GM18861 (cell line): ENCODE data around the gene QPRT.
"Not testable (repeated sequence)": the region's sequence is repeated elsewhere in the genome, so short reads cannot be mapped to it uniquely, and the experiment has no call there.

Experiments used
- ATAC-seq: cut with Tn5 transposase; IDR thresholded peaks from one replicate; pipeline ENCODE4 v1.9.1; 2021; ENCODE audit not compliant: unreplicated experiment

QPRT gene

GRCh38 chr16:29714396-29714795, 35.4 kb downstream of the QPRT start:
- no peak for ATAC-seq

GRCh38 chr16:29714972-29715371, 36.0 kb downstream of the QPRT start:
- ATAC-seq, result no peak

- ATAC-seq, result no peak
These were observed 38.1 kb downstream of the QPRT start for GRCh38 chr16:29717113-29717512.

GRCh38 chr16:29719063-29719462, 40.1 kb downstream of the QPRT start:
- no peak for ATAC-seq

GRCh38 chr16:29720703-29721102, 41.7 kb downstream of the QPRT start:
- no peak for ATAC-seq

- ATAC-seq, result not testable (repeated sequence)
These were observed 42.3 kb downstream of the QPRT start for GRCh38 chr16:29721167-29721879.

DNA sequence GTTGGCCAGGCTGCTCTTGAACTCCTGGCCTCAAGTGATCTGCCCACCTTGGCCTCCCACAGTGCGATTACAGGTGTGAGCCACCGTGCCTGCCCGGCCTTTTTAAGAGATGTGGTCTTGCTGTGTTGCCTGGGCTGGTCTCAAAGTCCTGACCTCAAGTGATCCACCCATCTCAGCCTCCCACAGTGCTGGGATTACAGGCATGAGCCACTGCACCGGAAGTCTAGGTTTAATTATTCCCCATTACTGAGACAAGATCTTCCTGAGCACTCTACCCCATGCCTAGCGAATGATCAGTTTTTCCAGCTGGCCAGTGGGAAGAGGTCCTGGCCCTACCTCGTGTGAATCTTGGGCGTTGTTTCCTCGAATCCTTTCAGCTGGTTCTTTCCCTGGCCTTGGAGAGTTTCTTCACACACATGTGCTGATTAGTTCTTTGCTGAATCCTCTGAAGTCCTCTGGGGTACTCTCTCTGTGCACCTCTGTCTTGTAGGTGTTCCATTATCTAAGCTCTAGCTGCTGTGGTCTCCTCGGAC, 47.9 kb downstream of the QPRT start:
- no peak for ATAC-seq

GRCh38 chr16:29727452-29727851, 48.5 kb downstream of the QPRT start:
- ATAC-seq, result no peak

- no peak for ATAC-seq
These were observed 50.1 kb downstream of the QPRT start for GRCh38 chr16:29729116-29729521.

- peak; percentile 39 for ATAC-seq
These were observed 51.7 kb downstream of the QPRT start for GRCh38 chr16:29730649-29731048.

DNA sequence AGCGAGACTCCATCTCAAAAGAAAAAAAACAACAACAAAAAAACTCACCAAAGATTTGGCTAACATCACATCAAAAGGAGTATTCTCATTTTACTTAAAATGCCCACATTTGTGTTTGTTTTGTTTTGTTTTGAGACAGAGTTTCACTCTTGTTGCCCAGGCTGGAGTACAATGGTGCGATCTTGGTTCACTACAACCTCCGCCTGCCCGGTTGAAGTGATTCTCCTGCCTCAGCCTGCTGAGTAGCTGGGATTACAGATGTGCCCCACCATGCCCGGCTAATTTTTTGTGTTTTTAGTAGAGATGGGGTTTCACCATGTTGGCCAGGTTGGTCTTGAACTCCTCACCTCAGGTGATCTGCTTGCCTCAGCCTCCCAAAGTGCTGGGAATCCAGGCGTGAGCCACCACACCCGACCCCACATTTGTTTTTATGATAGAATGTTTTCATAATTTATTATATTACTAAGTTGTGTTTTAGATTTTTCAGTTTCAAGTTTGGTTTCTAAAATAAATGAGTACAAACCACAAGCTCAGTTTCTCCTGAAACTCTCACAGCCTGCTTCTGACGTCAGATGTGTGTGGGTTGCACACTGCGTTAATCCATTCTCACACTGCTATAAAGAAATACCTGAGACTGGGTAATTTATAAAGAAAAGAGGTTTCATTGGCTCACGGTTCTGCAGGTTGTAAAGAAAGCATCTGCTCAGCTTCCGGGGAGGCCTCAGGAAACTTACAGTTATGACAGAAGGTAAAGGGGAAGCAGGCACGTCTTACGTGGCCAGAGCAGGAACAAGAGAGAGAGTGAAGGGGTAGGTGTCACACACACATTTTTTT, 53.0 kb downstream of the QPRT start:
- peak; percentile 62 for ATAC-seq

DNA sequence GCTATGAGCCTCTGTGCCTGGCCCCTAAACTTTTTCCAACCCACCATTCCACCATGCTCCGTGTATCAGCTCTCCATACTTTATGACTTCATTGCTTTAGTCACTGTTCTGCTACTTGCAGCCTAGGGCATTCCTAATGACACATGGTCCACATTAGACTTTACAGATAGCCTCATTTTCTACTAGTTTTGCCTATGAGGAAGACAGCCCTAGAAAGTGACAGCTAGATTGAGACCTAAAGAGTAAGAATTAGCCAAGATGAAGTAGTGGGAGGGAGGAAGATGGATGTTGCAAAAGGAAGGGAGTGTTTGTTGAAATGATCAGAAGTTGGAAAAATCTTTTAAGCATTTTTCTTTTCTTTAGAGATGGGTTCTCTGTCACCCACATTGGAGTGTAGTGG, 55.8 kb downstream of the QPRT start:
- no peak for ATAC-seq

DNA sequence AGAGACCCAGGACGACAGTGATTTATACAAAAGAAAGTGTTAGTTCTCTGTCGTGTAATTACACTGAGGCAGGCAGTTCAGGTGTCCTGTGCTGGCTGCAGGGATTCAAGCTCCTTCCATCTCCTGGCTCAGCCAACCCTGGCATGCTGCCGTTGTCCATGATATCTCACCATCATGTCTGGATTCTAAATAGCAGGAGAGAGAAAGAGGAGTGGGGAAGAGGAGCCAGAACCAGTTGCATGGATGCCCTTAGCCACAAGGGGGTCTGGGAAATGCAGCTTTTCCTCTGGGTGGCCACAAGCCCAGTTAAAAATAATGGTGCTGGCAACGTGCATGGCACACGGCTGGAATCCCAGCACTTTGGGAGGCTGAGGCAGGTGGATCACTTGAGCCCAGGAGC, 57.1 kb downstream of the QPRT start:
- no peak for ATAC-seq

- no peak for ATAC-seq
These were observed 57.8 kb downstream of the QPRT start for GRCh38 chr16:29736764-29737163.

- no peak for ATAC-seq
These were observed 58.7 kb downstream of the QPRT start for GRCh38 chr16:29737713-29738112.

DNA sequence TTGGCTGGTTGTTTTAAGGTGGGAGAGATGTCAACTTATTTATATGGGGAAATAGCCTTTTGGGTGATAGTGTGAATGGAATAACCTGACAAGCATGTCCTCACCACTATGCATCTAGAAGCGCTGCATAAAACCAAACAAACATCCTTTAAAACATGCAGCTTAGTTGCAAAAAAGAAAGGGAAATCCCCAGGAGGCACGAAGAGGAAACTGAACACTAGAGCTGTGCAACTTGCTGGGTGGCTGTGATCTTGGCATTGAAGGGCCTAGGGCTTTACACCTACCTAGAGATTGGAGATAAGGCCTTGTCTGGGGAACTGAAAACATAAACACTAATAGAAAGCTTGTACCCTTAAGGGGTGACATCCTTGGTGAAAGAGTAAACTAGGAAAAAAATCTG, 59.5 kb downstream of the QPRT start:
- ATAC-seq, result no peak

DNA sequence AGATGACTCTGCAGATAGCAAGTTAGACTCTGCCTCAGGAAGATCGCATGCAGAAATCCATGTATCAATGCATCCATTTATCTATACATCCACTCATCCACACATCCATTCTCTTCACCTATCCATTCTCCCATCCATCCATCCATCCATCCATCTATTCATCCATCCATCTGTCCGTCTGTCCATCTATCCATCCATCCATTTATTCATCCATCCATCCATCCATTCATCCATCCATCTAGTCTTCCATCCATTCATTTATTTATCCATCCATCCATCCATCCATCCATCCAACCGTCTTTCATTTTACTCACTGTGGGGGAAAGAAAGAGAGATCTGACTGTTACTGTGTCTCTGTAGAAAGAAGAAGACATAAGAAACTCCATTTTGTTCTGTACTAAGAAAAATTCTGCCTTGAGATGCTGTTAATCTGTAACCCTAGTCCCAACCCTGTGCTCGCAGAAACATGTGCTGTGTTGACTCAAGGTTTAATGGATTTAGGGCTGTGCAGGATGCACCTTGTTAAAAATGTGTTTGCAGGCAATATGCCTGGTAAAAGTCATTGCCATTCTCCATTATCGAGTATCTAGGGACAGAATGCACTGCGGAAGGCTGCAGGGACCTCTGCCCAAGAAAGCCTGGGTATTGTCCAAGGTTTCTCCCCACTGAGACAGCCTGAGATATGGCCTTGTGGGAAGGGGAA, 61.1 kb downstream of the QPRT start:
- ATAC-seq, result not testable (repeated sequence)

- not testable (repeated sequence) for ATAC-seq
These were observed 61.6 kb downstream of the QPRT start for GRCh38 chr16:29740630-29741015.

DNA sequence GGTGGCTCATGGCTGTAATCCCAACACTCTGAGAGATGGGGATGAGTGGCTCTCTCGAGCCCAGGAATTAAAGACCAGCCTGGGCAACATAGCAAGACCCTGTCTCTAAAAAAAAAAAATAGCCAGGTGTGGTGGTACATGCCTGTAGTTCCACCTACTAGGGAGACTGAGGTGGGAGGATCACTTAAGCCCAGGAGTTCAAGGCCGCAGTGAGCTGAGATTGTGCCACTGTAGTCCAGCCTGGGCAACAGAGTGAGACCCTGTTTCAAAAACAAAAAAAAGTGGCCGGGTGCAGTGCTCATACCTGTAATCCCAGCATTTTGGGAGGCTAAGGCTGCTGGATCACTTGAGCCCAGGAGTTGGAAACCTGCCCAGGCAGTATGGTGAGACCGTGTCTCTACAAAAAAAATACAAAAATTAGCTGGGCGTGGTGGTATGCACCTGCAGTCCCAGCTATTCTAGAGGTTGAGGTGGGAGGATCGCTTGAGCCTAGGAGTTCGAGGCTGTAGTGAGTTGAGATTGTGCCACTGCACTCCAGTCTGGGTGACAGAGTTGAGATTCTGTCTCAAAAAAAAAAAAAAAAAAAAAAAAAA, 63.8 kb downstream of the QPRT start:
- ATAC-seq, result no peak

GRCh38 chr16:29743475-29743826, 64.5 kb downstream of the QPRT start:
- no peak for ATAC-seq

DNA sequence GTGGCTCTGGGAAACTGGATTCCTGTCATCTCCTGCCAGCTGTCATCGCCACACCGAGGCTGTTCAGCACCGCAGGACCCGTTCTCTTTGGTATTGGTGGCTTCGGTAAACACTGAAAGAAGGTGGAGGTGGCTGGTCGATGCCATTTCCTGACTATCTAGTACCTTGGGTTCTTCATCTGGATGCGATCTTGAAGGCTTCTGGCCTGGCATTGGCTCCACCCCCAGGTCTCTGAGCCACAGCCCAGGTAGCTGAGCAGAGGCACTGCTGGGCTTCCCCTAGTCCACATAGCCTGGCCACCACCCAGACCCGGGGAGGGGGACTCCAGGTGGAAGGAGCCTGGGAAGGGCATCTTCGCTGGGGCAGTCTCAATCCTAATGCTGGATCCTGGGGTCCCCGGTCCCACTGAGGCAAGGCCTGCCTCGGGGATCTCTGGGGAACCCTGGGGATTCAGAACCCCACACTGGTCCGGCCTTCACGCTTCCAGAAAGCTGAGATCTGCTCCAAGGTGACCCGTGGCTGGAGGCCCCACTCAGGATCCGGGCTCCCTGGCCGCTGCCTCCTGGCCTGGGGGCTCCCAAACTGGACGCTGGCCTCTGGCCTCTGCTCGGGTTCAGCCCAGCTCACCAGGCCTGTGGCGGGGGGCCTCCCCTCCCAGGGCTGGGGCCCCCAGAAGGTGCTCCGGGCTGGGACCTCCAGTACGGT, 65.0 kb downstream of the QPRT start:
- ATAC-seq, result no peak
